HS-27A (cell line): Measurements from ENCODE around the gene OR14J1.
"Not testable (repeated sequence)": the region's sequence is repeated elsewhere in the genome, so short reads cannot be mapped to it uniquely, and the experiment has no call there.

Experiments used
- DNase-seq: peaks from one replicate; pipeline ENCODE4 v3.0.0-alpha.2; 2012; ENCODE audit warnings: low read depth, missing footprints

Gene OR14J1

DNA sequence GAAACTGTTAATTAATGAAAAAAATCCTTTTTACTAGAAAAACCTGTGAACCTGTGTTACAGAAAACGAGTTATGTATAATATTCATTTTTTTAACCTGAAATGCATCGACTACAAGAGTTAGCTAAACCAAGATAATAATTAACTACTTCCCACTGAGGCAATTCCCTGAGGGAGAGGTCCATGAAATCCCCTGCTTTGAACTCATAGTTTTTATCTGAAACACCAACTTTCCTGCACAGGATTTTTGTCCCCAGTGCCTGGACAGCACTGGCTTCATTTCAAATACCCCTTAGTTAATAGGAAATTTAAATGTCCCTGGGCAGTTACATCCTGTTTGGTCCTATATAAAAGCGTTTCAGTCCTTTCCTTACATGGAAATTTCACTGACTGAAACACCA is at the start of gene OR14J1:
TSS of gene OR14J1 (plus strand) at position 386 of the 400 bp plus-strand sequence. CDS start 4,989 bp downstream, outside the sequence.
- no peak for DNase-seq

DNA sequence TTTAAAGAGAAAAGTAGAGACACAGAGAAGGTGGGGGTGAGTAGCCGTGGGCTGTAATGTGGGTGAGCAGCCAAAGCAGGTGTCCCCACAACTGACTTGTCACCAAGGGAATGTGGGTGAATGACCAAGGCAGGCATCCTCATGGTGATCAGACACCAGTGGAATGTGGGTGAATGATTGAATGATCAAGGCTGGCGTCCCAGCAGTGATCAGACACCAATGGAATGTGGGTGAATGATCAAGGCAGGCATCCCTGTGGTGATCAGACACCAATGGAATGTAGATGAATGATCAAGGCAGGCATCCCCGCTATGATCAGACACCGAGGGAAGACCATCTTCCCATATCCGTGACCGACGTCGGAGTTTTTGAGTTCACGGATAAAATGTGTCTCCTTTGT is 49.8 kb upstream of the OR14J1 start:
- peak; percentile 22 for DNase-seq

GRCh38 chr6:29255530-29255929 is 46.0 kb upstream of the OR14J1 start:
- DNase-seq: no peak

- DNase-seq: no peak
Measured at GRCh38 chr6:29259721-29260120, 41.8 kb upstream of the OR14J1 start.

DNA sequence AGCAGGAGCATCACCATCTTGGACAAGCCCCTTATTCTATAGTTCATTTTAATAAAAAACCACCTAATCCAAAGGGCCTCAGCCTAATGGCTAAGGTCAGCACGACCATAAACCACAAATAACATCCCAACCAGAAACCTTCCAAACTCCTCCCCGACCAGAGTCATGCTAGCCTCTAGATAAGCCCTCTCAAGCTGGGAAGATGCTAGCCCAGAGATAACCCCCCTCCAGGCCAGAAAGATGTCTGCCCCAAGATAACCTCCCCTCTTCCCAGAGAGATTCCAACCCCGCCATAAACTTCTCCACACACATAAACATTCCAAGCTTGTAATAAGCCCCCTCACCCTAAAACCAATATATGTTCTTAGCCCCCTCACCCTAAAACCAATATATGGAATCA is 38.5 kb upstream of the OR14J1 start:
- no peak for DNase-seq

GRCh38 chr6:29294499-29294914 is 7.0 kb upstream of the OR14J1 start:
- DNase-seq: no peak

- DNase-seq: no peak
Measured at GRCh38 chr6:29295181-29295585, 6.3 kb upstream of the OR14J1 start.

DNA sequence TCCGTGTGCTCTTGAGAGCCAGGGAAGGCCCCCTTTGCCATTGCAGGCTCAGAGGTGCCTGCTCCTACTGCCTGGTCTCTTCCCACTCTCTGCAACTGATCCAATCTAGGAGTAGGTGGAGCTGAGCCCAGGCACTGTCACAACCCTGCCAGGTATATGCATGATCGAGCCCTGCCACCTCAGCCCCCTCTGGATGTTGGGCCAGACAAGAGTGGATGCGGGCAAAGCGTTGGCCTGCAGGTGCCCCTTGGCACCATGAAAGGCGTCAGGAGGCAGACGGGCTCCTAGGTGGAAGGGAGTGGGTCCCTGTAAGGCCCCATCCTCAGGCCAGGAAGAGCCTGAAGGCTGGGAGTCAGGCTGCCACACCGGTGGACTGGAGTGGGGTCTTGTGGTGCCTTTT is 5.9 kb upstream of the OR14J1 start:
- DNase-seq: no peak

GRCh38 chr6:29319931-29320330 is 18.4 kb downstream of the OR14J1 start:
- DNase-seq: no peak

DNA sequence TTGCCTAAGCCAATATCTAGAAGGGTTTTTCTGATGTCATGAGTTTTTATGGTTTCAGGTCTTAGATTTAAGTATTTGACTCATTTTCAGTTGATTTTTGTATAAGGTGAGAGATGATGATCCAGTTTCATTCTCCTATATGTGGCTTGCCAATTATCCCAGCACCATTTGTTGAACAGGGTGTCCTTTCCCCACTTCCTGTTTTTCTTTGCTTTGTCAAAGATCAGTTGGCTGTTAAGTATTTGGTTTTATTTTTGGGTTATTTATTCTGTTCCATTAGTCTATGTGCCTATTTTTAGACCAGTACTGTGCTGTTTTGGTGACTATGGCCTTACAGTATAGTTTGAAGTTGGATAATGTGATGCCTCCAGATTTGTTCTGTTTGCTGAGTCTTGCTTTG is 21.8 kb downstream of the OR14J1 start:
- not testable (repeated sequence) for DNase-seq

- no peak for DNase-seq
Measured at GRCh38 chr6:29325777-29326176, 24.3 kb downstream of the OR14J1 start.

GRCh38 chr6:29332676-29333075 is 31.2 kb downstream of the OR14J1 start:
- no peak for DNase-seq

DNA sequence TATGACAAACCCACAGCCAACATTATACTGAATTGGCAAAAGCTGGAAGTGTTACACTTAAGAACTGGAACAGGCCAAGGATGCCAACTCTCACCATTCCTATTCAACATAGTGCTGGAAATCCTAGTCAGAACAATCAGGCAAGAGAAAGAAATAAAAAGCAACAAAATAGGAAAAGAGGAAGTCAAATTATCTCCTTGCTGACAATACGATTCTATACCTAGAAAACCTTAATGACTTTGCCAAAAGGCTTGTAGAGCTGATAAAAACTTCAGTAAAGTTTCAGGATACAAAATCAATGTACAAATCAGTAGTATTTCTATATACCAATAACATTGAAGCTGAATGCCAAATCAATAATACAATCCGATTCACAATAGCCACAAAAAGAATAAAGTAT is 34.8 kb downstream of the OR14J1 start:
- DNase-seq: no peak

DNA sequence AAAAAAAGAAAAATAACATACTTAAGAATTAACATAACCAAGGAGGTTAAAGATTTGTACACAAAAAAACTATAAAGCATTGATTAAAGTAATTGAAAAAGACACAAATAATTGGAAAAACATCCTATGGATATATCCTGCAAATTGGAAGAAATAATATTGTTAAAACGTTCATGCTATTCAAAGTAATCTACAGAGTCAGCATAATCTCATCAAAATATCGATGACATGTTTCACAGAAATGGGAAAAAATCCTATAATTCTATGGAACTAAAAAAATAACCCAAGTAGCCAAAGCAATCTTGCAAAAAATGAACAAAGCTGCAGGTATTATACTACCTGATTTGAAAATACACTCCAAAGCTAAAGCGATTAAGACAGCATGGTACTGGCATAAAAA is 43.9 kb downstream of the OR14J1 start:
- DNase-seq: no peak

DNA sequence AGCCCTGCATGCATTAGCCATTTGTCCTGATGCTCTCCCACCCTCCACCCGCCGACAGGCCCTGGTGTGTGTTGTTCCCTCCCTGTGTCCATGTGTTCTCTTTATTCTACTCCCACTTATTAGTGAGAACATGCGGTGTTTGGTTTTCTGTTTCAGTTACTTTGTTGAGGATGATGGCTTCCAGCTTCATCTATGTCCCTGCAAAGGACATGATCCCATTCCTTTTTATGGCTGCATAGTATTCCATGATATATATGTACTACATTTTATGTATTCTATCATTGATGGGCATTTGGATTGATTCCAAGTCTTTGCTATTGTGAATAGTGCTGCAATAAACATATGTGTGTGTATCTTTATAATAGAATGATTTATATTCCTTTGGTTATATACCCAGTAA is 47.8 kb downstream of the OR14J1 start:
- DNase-seq: not testable (repeated sequence)

DNA sequence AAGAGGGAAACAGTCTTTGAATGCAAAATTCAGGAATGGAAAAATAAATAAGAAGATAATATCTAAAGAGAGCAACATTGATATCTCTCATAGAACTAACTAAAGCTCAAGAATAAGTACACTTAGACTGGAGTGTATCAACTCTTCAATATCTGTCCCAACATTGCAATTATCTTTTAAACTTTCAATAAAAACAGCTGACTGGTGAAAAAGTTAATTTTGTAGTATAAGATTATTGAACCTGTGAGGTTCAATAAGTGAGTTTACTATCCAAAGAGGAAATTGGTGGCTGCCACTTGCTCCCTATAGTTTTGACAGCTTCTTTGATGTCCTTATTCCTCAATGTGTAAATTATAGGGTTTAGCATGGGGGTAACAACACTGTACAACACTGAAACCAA is 53.5 kb downstream of the OR14J1 start:
- DNase-seq: no peak

DNA sequence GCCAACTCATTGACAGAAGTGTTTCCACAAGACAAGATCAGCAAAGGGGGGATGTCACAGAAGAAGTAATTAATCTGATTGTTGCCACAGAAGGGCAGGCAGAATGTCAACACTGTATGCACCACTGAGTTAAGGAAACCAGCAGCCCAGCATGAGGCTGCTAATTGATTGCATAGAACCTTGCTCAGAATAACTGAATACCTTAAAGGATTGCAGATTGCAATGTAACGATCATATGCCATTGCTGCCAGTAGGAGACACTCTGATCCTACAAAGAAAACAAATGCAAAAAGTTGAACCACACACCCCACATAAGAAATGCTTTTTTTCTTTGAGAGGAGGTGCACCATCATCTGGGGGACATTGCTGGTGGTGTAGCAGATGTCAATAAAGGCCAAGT is 54.1 kb downstream of the OR14J1 start:
- DNase-seq: no peak
